ENCODE measurements around the gene PRRT4. TPM values are rescaled to one million over a fixed set of nuclear protein-coding genes. Genes with fewer than 3 reads are reported as not detected.

Gene PRRT4
- total RNA-seq, 1 experiment from 2014 or later, result 0.24 TPM

DNA sequence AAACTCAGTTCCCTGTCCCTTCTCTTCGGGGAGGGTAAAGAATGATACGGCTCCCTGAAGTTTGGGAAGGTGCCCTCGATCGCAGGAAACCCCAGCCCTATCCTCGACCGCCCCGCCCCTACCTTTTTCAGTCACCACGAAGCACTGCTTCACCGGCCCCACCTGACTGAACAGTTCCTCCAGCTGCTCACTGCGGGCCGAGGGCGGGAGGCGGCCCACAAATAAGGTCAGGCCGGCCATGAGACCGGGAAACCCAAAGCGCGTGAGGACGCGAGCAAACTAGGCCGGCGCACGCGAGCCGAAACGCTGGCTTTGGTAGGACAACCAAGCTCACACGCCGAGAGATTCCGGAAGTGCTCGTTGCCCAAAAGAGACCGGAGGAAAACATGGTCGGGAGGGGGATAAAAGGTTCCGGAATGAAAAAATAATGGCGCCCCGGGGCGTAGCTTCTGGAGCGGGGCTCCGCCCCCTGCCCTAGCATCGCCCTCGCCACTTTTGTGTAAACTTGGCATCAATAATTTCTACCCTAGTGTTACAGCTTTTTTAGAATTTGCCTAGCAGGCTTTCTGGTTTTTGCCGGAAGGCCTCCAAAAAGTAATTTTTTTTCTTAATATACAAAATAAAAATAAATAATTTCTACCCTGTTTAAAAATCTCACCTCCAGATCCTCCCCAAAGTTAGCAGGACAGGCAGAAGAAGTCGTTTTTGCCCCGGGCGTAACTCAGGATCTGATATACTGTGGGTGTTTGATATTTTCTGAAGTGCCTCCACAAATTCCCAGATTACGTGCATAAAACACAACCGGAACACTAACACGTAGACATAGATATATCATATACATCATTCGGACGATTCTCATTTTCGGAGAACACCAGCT is 17.7 kb downstream of the PRRT4 start, which contains the start of gene RBM28:
Gene RBM28, minus strand, starts transcription at position 355 of the 877 bp plus-strand sequence. Its CDS starts 115 bp downstream, at position 240.
- TF ChIP-seq, protein P1, sequence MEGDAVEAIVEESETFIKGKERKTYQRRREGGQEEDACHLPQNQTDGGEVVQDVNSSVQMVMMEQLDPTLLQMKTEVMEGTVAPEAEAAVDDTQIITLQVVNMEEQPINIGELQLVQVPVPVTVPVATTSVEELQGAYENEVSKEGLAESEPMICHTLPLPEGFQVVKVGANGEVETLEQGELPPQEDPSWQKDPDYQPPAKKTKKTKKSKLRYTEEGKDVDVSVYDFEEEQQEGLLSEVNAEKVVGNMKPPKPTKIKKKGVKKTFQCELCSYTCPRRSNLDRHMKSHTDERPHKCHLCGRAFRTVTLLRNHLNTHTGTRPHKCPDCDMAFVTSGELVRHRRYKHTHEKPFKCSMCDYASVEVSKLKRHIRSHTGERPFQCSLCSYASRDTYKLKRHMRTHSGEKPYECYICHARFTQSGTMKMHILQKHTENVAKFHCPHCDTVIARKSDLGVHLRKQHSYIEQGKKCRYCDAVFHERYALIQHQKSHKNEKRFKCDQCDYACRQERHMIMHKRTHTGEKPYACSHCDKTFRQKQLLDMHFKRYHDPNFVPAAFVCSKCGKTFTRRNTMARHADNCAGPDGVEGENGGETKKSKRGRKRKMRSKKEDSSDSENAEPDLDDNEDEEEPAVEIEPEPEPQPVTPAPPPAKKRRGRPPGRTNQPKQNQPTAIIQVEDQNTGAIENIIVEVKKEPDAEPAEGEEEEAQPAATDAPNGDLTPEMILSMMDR (conservative IDR thresholded peaks at IDR 0.05), result no peak
- peaks cover 4% of the 10 kb centered on the region for H3K79me1 ChIP-seq (ENCODE audit: insufficient read depth, low read depth, low read length, poor library complexity, severe bottlenecking)
- peaks cover 8% of the 10 kb centered on the region for H3K23me2 ChIP-seq (ENCODE audit: insufficient read length, low read depth, low read length, poor library complexity, severe bottlenecking)
- Mint-ChIP-seq H3K27ac (peak within 1 kb of the TSS; percentile 96 to 99 (median 98)), H3K4me3 (peak within 1 kb of the TSS; percentile 96 to 98), H3K27me3 (ENCODE audit: low read depth) (peaks cover 33% of the 10 kb centered on the region), H3K36me3 (ENCODE audit: insufficient read depth in 1 of 3, low read depth in 3 of 3) (peaks cover 3 to 9% (median 7%) of the 10 kb centered on the region in 3 experiments; a peak in 5 of 7 replicates), H3K4me1 (peaks cover 11 to 16% of the 10 kb centered on the region in 2 experiments), H3K9me3 (no peaks in the 10 kb centered on the region)
- H3K14ac ChIP-seq (ENCODE audit: insufficient read depth, low read length), result peak within 1 kb of the TSS; percentile 94
- H3K23ac ChIP-seq (ENCODE audit: insufficient read length, low read depth, low read length), result no peak within 1 kb of the TSS
- H4K8ac ChIP-seq (replicated peaks; ENCODE audit: insufficient read length, low read depth, low read length), result no peak within 1 kb of the TSS
- H3K27ac ChIP-seq (ENCODE audit: insufficient read length, low read depth, low read length), result peak within 1 kb of the TSS; percentile 55
- no peak within 1 kb of the TSS for H3T11ph ChIP-seq (ENCODE audit: low read length)
- peak; percentile 88 for DNase-seq
- no peak within 1 kb of the TSS for H2BK12ac ChIP-seq (ENCODE audit: insufficient read length, low read depth, low read length)
- H3K4me1 ChIP-seq (ENCODE audit: insufficient read depth, low read length), result no peaks in the 10 kb centered on the region
- no peak within 1 kb of the TSS for H2BK15ac ChIP-seq (ENCODE audit: low read depth, low read length)
- peak within 1 kb of the TSS; percentile 93 for H3K9ac ChIP-seq (ENCODE audit: extremely low read depth, insufficient read length, low read length)
- H2BK20ac ChIP-seq (ENCODE audit: low read depth, low read length, poor library complexity, severe bottlenecking), result no peak within 1 kb of the TSS
- H3K9me3 ChIP-seq (ENCODE audit: control insufficient read depth, low read depth, low read length), result no peaks in the 10 kb centered on the region
- H4K20me1 ChIP-seq (ENCODE audit: control insufficient read depth, insufficient read depth, insufficient read length), result no peaks in the 10 kb centered on the region
- H2BK120ac ChIP-seq (ENCODE audit: low read depth, low read length, poor library complexity, severe bottlenecking), result no peak within 1 kb of the TSS
- H2AK5ac ChIP-seq (ENCODE audit: insufficient read length, low read length), result no peak within 1 kb of the TSS
- H4K91ac ChIP-seq (ENCODE audit: insufficient read length, low read depth, low read length), result no peak within 1 kb of the TSS
- H3K56ac ChIP-seq (ENCODE audit: insufficient read length, low read depth, low read length), result no peak within 1 kb of the TSS
- H3K18ac ChIP-seq (ENCODE audit: insufficient read length, low read depth, low read length), result peak within 1 kb of the TSS; percentile 95
- peak within 1 kb of the TSS; percentile 73 for H3K4me2 ChIP-seq (ENCODE audit: insufficient read depth, insufficient read length, low read length)
- no peak within 1 kb of the TSS for H2AFZ ChIP-seq (ENCODE audit: low read length)
- no peak within 1 kb of the TSS for H3K4ac ChIP-seq (ENCODE audit: low read depth, low read length)
- peak within 1 kb of the TSS; percentile 2 for H2BK5ac ChIP-seq (ENCODE audit: insufficient read length, low read length)
- H4K5ac ChIP-seq (ENCODE audit: insufficient read length, low read depth, low read length), result no peak within 1 kb of the TSS
- peaks cover 4% of the 10 kb centered on the region; the same call in 1 of the 2 replicates for H3K27me3 ChIP-seq (ENCODE audit: insufficient read depth, low read length)
- peaks cover 12% of the 10 kb centered on the region; the same call in 1 of the 2 replicates for H3K79me2 ChIP-seq (ENCODE audit: insufficient read depth, low read length)
- WGBS (ENCODE audit: extremely low coverage, insufficient read length, low lambda C conversion rate), result no CpG with 5 or more reads among the region's 49 CpGs

Data from H9 (cell line).